GM21576 (cell line): Measurements from ENCODE around the gene BCL2L15.

ENCODE experiments used
- ATAC-seq: cut with Tn5 transposase; IDR thresholded peaks from one replicate; pipeline ENCODE4 v1.9.1; 2021; ENCODE audit warnings: mild to moderate bottlenecking, moderate library complexity; ENCODE audit not compliant: unreplicated experiment

The BCL2L15 gene

GRCh38 chr1:113887402-113888175 lies at the start of gene BCL2L15:
BCL2L15 (minus strand) TSS chr1:113887581; CDS start chr1:113887375, 206 bp downstream.
- ATAC-seq = no peak

- ATAC-seq = no peak
These were observed 49.8 kb upstream of the BCL2L15 start for GRCh38 chr1:113937146-113937545.

GRCh38 chr1:113935970-113936369 lies 48.6 kb upstream of the BCL2L15 start:
- ATAC-seq = no peak

- no peak for ATAC-seq
These were observed 47.8 kb upstream of the BCL2L15 start for GRCh38 chr1:113935176-113935575.

GRCh38 chr1:113934511-113935055 lies 47.2 kb upstream of the BCL2L15 start:
- no peak for ATAC-seq

- ATAC-seq = no peak
These were observed 46.6 kb upstream of the BCL2L15 start for GRCh38 chr1:113934006-113934405.

GRCh38 chr1:113931451-113931851 lies 44.1 kb upstream of the BCL2L15 start:
- no peak for ATAC-seq

- ATAC-seq = peak; percentile 36
These were observed 43.2 kb upstream of the BCL2L15 start for GRCh38 chr1:113930499-113931161.

GRCh38 chr1:113929750-113930498 lies 42.5 kb upstream of the BCL2L15 start:
- peak; percentile 37 for ATAC-seq

- ATAC-seq = peak; percentile 63
These were observed 41.8 kb upstream of the BCL2L15 start, which contains the start of gene HIPK1 for GRCh38 chr1:113928941-113929749. HIPK1 (plus strand) TSS chr1:113929324.

- no peak for ATAC-seq
These were observed 41.0 kb upstream of the BCL2L15 start for GRCh38 chr1:113928187-113928930.

GRCh38 chr1:113924473-113924872 lies 37.1 kb upstream of the BCL2L15 start:
- no peak for ATAC-seq

- ATAC-seq = no peak
These were observed 35.6 kb upstream of the BCL2L15 start for GRCh38 chr1:113922957-113923356.

GRCh38 chr1:113918243-113918642 lies 30.9 kb upstream of the BCL2L15 start:
- no peak for ATAC-seq

GRCh38 chr1:113917400-113918082 lies 30.2 kb upstream of the BCL2L15 start:
- ATAC-seq = no peak

GRCh38 chr1:113916974-113917373 lies 29.6 kb upstream of the BCL2L15 start:
- ATAC-seq = no peak

- ATAC-seq = no peak
These were observed 26.7 kb upstream of the BCL2L15 start for GRCh38 chr1:113913887-113914664.

GRCh38 chr1:113913312-113913668 lies 25.9 kb upstream of the BCL2L15 start:
- ATAC-seq = no peak
